ENCODE measurements around the gene ZDHHC11B. TPM values are rescaled to one million over a fixed set of nuclear protein-coding genes. Genes with fewer than 3 reads are reported as not detected.
"Not testable (repeated sequence)": the region's sequence is repeated elsewhere in the genome, so short reads cannot be mapped to it uniquely, and the experiment has no call there.

Gene ZDHHC11B
- total and polyA plus RNA-seq, 12 donors = 4.7 to 46.6 (median 10.3) TPM

- ATAC-seq, H3K36me3 ChIP-seq, H3K4me3 ChIP-seq, H3K27me3 ChIP-seq, H3K27ac ChIP-seq, DNase-seq, H3K9me3 ChIP-seq: not testable (repeated sequence)
- intact Hi-C loops (cut with DNase I) = loop anchor here in 5 of 10 donors (5.0 to 10.0 kb wide), 3 partner anchors 91 to 96 kb away; no protein-coding TSS in a partner anchor
- WGBS, 2 donors = 80 to 84% methylated on average over 13 of the region's 13 CpGs
- peaks cover 0 to 20% (median 0%) of the 10 kb centered on the region in 9 donors for H3K4me1 ChIP-seq
Observed at GRCh38 chr5:680836-681235, 103.7 kb downstream of the ZDHHC11B start.

DNA sequence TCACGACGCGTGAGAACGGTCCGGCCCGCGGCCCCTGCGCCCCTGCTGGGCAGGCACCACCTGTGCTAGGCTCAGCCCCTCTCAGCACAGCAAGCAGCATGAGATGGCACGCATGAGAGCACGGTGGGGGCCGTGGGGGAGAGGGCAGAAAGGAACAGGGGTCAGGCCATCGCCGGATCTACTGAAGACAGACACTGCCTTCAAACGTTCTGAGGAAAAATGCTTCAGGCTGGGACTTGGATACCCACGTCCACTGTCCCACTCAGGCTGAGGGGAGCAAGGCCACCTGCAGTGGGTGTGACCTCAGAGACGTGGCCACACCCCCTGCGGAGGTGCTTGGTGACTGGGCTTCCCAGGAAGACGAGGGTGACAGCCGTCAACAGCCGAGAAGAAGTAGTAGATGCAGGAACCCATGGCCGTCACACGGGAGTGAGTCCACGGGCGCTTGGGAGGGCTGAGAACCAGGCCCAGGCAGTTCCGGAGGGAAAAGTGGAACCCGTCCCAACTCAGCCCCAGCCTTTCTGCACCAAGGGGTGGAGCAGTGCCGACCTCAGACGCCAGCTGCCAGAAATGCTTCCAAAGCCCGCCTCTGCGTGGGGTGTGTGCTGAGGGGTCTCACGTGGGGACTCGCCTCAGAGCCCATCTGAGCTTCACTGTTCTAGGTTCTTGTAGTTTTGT is 104.3 kb downstream of the ZDHHC11B start:
- 77 to 84% methylated on average over 7 to 16 of the region's 32 CpGs for WGBS, 2 donors

GRCh38 chr5:679166-679895 is 105.2 kb downstream of the ZDHHC11B start:
- H3K4me3 ChIP-seq, H3K27ac ChIP-seq, DNase-seq, H3K9me3 ChIP-seq, H3K36me3 ChIP-seq, H3K27me3 ChIP-seq, ATAC-seq: not testable (repeated sequence)
- WGBS, 2 donors = 82% methylated on average over 14 to 16 of the region's 17 CpGs
- H3K4me1 ChIP-seq = peaks cover 1 to 25% (median 5%) of the 10 kb centered on the region in 9 donors
- intact Hi-C loops (cut with DNase I) = loop anchor here in 1 of 10 donors (10.0 kb wide), 1 partner anchor 105 kb away; the partner anchor contains the start of gene ZDHHC11B

More for the DNA sequence above, 104.3 kb downstream of the ZDHHC11B start:
- not testable (repeated sequence) for DNase-seq, H3K27me3 ChIP-seq, H3K27ac ChIP-seq, H3K36me3 ChIP-seq, ATAC-seq, H3K9me3 ChIP-seq, H3K4me3 ChIP-seq
- intact Hi-C loops (cut with DNase I) = loop anchor here in 5 of 10 donors (5.0 to 10.0 kb wide), 3 partner anchors 92 to 97 kb away; no protein-coding TSS in a partner anchor
- H3K4me1 ChIP-seq = peaks cover 0 to 25% (median 0%) of the 10 kb centered on the region in 9 donors

- not testable (repeated sequence) for H3K36me3 ChIP-seq, H3K4me3 ChIP-seq, ATAC-seq, H3K9me3 ChIP-seq, DNase-seq, H3K27ac ChIP-seq, H3K27me3 ChIP-seq
- intact Hi-C loops (cut with DNase I) = loop anchor here in 1 of 10 donors (10.0 kb wide), 1 partner anchor 106 kb away; the partner anchor contains the start of gene ZDHHC11B
- 86 to 88% methylated on average over 10 to 16 of the region's 16 CpGs for WGBS, 2 donors
- peaks cover 8 to 25% (median 13%) of the 10 kb centered on the region in 9 donors for H3K4me1 ChIP-seq
Observed at GRCh38 chr5:678521-678920, 106.0 kb downstream of the ZDHHC11B start.

DNA sequence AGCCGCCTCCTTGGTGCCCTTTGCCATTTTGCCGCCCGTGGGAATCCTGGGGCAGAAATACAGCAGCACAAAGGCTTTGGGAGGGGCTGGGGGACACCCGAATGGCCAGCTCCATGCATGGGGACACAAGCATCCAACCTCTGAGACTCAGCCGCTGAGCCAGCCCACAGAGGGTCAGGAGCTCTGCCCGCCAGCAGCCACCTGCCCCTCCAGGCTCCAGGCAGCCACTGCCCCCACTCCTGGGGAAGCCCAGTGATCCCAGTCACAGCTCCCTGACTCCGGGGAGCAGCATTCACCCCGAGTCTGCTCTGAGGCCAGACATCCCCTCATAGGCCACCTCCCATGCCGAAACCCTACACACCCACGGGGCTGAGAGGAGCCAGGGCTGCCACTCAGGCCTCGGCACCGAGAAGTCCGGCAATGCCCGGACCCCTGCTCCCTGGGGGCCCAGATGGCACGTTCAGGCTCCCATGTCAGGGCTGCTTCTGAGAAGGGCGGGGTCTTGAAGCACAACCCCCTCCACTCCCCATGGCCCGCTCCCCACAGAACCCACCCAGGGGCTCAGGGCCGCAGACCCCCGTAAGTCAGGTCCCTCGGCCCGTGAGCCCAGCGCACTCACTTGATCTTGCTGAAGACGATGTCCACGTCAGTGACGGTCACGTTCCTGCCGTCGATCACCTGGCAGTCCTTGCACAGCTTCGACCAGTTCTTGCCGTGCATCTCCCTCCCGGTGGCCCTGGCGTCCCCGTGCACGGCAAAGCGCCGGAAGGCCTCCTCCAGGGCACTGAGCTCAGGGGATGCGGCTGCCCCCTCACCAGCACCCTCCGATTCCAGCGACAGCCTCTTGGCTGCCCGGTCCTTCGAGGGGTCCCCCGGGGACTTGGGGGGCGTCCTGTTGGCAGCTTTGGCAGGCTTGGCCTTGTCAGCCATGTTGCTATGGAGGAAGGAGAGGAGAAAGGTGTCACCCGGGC is 107.1 kb downstream of the ZDHHC11B start:
- intact Hi-C loops (cut with DNase I) = loop anchor here in 1 of 10 donors (10.0 kb wide), 1 partner anchor 107 kb away; the partner anchor contains the start of gene ZDHHC11B
- ATAC-seq (no peak), DNase-seq (no peak)
- Histone ChIP-seq H3K27ac (no peak overlapping the region), H3K4me3 (no peak overlapping the region), H3K4me1 (peaks cover 18 to 30% (median 24%) of the 10 kb centered on the region in 9 donors), H3K9me3 (no peaks in the 10 kb centered on the region), H3K27me3 (peaks cover 0 to 14% (median 0%) of the 10 kb centered on the region in 7 donors), H3K36me3 (no peaks in the 10 kb centered on the region)
- TF ChIP-seq CTCF (IDR thresholded peaks at IDR 0.05) = no peak
- 84 to 85% methylated on average over 43 to 44 of the region's 44 CpGs for WGBS, 2 donors

Data from heart right ventricle (tissue), 16 donors.